ENCODE data around the gene CSN2. TPM values are rescaled to one million over a fixed set of nuclear protein-coding genes. Genes with fewer than 3 reads are reported as not detected.
A peak's percentile ranks its signal among the peaks of the same experiment; 100 is the strongest.

CSN2 gene
- total and polyA plus RNA-seq, 2 experiments from 2014 or later, result not detected

DNA sequence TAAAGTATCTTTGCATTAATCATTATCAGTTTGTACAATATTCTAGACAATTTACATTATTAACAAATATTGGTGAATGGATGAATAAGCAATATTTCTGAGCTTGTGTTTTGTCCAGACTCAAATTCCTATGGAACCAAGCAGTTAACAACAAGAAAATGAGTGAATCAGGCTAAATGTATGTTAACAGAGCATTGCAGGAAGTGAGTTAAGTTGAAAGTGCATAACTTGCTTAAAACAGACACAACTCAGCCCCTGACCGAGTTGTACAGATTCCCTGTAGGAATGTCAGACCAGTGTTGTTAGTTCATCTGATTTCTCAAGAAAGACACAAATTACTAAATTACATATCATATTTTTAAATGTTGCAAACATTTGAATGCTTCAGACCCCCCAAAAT lies 58.4 kb downstream of the CSN2 start:
- TF ChIP-seq, protein P1, sequence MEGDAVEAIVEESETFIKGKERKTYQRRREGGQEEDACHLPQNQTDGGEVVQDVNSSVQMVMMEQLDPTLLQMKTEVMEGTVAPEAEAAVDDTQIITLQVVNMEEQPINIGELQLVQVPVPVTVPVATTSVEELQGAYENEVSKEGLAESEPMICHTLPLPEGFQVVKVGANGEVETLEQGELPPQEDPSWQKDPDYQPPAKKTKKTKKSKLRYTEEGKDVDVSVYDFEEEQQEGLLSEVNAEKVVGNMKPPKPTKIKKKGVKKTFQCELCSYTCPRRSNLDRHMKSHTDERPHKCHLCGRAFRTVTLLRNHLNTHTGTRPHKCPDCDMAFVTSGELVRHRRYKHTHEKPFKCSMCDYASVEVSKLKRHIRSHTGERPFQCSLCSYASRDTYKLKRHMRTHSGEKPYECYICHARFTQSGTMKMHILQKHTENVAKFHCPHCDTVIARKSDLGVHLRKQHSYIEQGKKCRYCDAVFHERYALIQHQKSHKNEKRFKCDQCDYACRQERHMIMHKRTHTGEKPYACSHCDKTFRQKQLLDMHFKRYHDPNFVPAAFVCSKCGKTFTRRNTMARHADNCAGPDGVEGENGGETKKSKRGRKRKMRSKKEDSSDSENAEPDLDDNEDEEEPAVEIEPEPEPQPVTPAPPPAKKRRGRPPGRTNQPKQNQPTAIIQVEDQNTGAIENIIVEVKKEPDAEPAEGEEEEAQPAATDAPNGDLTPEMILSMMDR (IDR thresholded peaks at IDR 0.05; ENCODE audit: low read depth, low read length), result no peak
- DNase-seq (ENCODE audit: low read depth in 1 of 2, low spot score in 1 of 2), result peak in 1 of 2 donors; percentile 51
- Histone ChIP-seq H3K4me1 (ENCODE audit: low read depth) (no peaks in the 10 kb centered on the region), H3K27me3 (no peaks in the 10 kb centered on the region), H3K36me3 (no peaks in the 10 kb centered on the region), H3K9me3 (ENCODE audit: low read depth) (no peaks in the 10 kb centered on the region), H3K4me3 (no peak overlapping the region), H3K27ac (no peak overlapping the region)

Other genes with a start within 250 kb of the CSN2 start
- not detected in 2 replicates for gene SULT1B1, start 205.1 kb downstream of the CSN2 start, total RNA-seq
- gene SULT1B1, start 205.1 kb downstream of the CSN2 start, polyA plus RNA-seq, result not detected in 2 replicates
- not detected in 2 replicates for gene SULT1E1, start 105.6 kb downstream of the CSN2 start, total RNA-seq
- gene SULT1E1, start 105.6 kb downstream of the CSN2 start, polyA plus RNA-seq, result not detected in 2 replicates
- not detected in 2 replicates for gene CSN1S1, start 34.7 kb downstream of the CSN2 start, total RNA-seq
- not detected in 2 replicates for gene CSN1S1, start 34.7 kb downstream of the CSN2 start, polyA plus RNA-seq
- not detected in 2 replicates for gene STATH, start 30.2 kb upstream of the CSN2 start, total RNA-seq
- 1.9 TPM in 1 of 2 replicates, not detected in the other for gene STATH, start 30.2 kb upstream of the CSN2 start, polyA plus RNA-seq
- not detected in 2 replicates for gene HTN3, start 62.7 kb upstream of the CSN2 start, total RNA-seq
- not detected in 2 replicates for gene HTN3, start 62.7 kb upstream of the CSN2 start, polyA plus RNA-seq
- not detected in 2 replicates for gene HTN1, start 84.7 kb upstream of the CSN2 start, total RNA-seq
- not detected in 2 replicates for gene HTN1, start 84.7 kb upstream of the CSN2 start, polyA plus RNA-seq
- not detected in 2 replicates for gene PRR27, start 188.5 kb upstream of the CSN2 start, total RNA-seq
- not detected in 2 replicates for gene PRR27, start 188.5 kb upstream of the CSN2 start, polyA plus RNA-seq
- 21.1 and 24.6 TPM in 2 replicates for gene ODAM, start 230.0 kb upstream of the CSN2 start, total RNA-seq
- 56.4 and 64.5 TPM in 2 replicates for gene ODAM, start 230.0 kb upstream of the CSN2 start, polyA plus RNA-seq

Data from cardiac muscle cell (in vitro differentiated cells and primary cell).